Mesenchymal stem cell (in vitro differentiated cells and primary cell): ENCODE data around the gene SLC37A4.

Source experiments
- DNase-seq: peaks from one replicate; pipeline ENCODE4 v3.0.0-alpha.2; 2013
- H2AFZ ChIP-seq: one replicate; pipeline ENCODE4 v1.6.1; 2013; ENCODE audit warnings: low read depth, mild to moderate bottlenecking, control low read depth, inconsistent platforms, low read length, moderate library complexity
- H2AK5ac ChIP-seq: 2 replicates; pipeline ENCODE4 v1.6.1; 2013; ENCODE audit warnings: low read length, moderate library complexity, mild to moderate bottlenecking, inconsistent platforms; ENCODE audit not compliant: severe bottlenecking
- H2BK120ac ChIP-seq: one replicate; pipeline ENCODE4 v1.6.1; 2013; ENCODE audit warnings: low read depth, mild to moderate bottlenecking, inconsistent platforms, low read length, moderate library complexity
- H2BK12ac ChIP-seq, 2 experiments: one replicate each; pipeline ENCODE4 v1.6.1; 2013; ENCODE audit warnings: inconsistent platforms in 2 of 2, low read length in 2 of 2, mild to moderate bottlenecking in 2 of 2, moderate library complexity in 2 of 2, control low read depth in 1 of 2
- H2BK15ac ChIP-seq: one replicate; pipeline ENCODE4 v1.6.1; 2013; ENCODE audit warnings: mild to moderate bottlenecking, low read depth, inconsistent platforms; ENCODE audit not compliant: poor library complexity, severe bottlenecking
- H2BK5ac ChIP-seq: 2 replicates; pipeline ENCODE4 v1.6.1; 2013; ENCODE audit warnings: low read depth, mild to moderate bottlenecking, low read length, control low read depth, inconsistent platforms; ENCODE audit not compliant: poor library complexity, severe bottlenecking
- H3K14ac ChIP-seq, 2 experiments: one replicate each; pipeline ENCODE4 v1.6.1; 2013; ENCODE audit warnings: inconsistent platforms in 2 of 2, low read length in 2 of 2, control low read depth in 1 of 2, mild to moderate bottlenecking in 1 of 2, moderate library complexity in 1 of 2
- H3K18ac ChIP-seq, 2 experiments: one replicate each; pipeline ENCODE4 v1.6.1; 2013; ENCODE audit warnings: inconsistent platforms in 2 of 2, low read length in 2 of 2, control low read depth in 1 of 2, low read depth in 1 of 2, mild to moderate bottlenecking in 1 of 2
- H3K23ac ChIP-seq, 2 experiments: one replicate each; pipeline ENCODE4 v1.6.1; 2013; ENCODE audit warnings: inconsistent platforms in 2 of 2, low read length in 2 of 2, mild to moderate bottlenecking in 2 of 2, moderate library complexity in 2 of 2, control low read depth in 1 of 2
- H3K27ac ChIP-seq: 2 replicates; pipeline ENCODE4 v1.5.1; 2013; ENCODE audit warnings: mild to moderate bottlenecking, moderate library complexity, low read length, control low read depth, inconsistent platforms; ENCODE audit not compliant: poor library complexity, severe bottlenecking
- H3K27me3 ChIP-seq, 2 experiments: 2 replicates each; pipeline versions ENCODE4 v1.6.1 to v1.7.0; 2013; ENCODE audit warnings: low read length in 2 of 2, mild to moderate bottlenecking in 2 of 2, moderate library complexity in 2 of 2, control low read depth in 1 of 2, inconsistent platforms in 1 of 2; ENCODE audit not compliant: control insufficient read depth in 1 of 2, insufficient read depth in 1 of 2
- H3K36me3 ChIP-seq, 2 experiments: 2 replicates each; pipeline versions ENCODE4 v1.6.1 to v1.7.0; 2013; ENCODE audit warnings: low read length in 2 of 2, control low read depth in 1 of 2, inconsistent platforms in 1 of 2, low read depth in 1 of 2, mild to moderate bottlenecking in 1 of 2; ENCODE audit not compliant: insufficient read depth in 2 of 2, control insufficient read depth in 1 of 2
- H3K4ac ChIP-seq, 2 experiments: one replicate each; pipeline ENCODE4 v1.6.1; 2013; ENCODE audit warnings: inconsistent platforms in 2 of 2, low read length in 2 of 2, mild to moderate bottlenecking in 2 of 2, moderate library complexity in 2 of 2, control low read depth in 1 of 2, low read depth in 1 of 2
- H3K4me1 ChIP-seq: 2 replicates; pipeline ENCODE4 v1.6.1; 2013; ENCODE audit warnings: low read depth, low read length, control low read depth; ENCODE audit not compliant: control insufficient read depth, insufficient read depth
- H3K4me2 ChIP-seq: 2 replicates; pipeline ENCODE4 v1.6.1; 2013; ENCODE audit warnings: low read length, mild to moderate bottlenecking, inconsistent platforms; ENCODE audit not compliant: poor library complexity, severe bottlenecking
- H3K4me3 ChIP-seq, 2 experiments: 2 replicates each; pipeline versions ENCODE4 v1.5.1 to v1.7.0; 2013; ENCODE audit warnings: low read length in 2 of 2, mild to moderate bottlenecking in 2 of 2, control low read depth in 1 of 2, low read depth in 1 of 2; ENCODE audit not compliant: insufficient read depth in 1 of 2
- H3K79me1 ChIP-seq: replicated peaks from 2 replicates; pipeline ENCODE4 v1.6.1; 2013; ENCODE audit warnings: mild to moderate bottlenecking, control low read depth, low read length, inconsistent platforms; ENCODE audit not compliant: poor library complexity, severe bottlenecking
- H3K9ac ChIP-seq: 2 replicates; pipeline ENCODE4 v1.7.0; 2013; ENCODE audit warnings: mild to moderate bottlenecking, low read length, moderate library complexity
- H3K9me3 ChIP-seq: 2 replicates; pipeline ENCODE4 v1.7.0; 2013; ENCODE audit warnings: mild to moderate bottlenecking, low read length; ENCODE audit not compliant: control insufficient read depth
- H4K8ac ChIP-seq: one replicate; pipeline ENCODE4 v1.6.1; 2013; ENCODE audit warnings: inconsistent platforms, mild to moderate bottlenecking, low read length, moderate library complexity
- H4K91ac ChIP-seq: one replicate; pipeline ENCODE4 v1.6.1; 2013; ENCODE audit warnings: mild to moderate bottlenecking, low read length, inconsistent platforms
- WGBS: methylation state at CpG from one replicate; pipeline ENCODE4 v1.1.7; 2013; ENCODE audit warnings: mixed read lengths; 5-methylcytosine and 5-hydroxymethylcytosine counted together

The SLC37A4 gene

DNA sequence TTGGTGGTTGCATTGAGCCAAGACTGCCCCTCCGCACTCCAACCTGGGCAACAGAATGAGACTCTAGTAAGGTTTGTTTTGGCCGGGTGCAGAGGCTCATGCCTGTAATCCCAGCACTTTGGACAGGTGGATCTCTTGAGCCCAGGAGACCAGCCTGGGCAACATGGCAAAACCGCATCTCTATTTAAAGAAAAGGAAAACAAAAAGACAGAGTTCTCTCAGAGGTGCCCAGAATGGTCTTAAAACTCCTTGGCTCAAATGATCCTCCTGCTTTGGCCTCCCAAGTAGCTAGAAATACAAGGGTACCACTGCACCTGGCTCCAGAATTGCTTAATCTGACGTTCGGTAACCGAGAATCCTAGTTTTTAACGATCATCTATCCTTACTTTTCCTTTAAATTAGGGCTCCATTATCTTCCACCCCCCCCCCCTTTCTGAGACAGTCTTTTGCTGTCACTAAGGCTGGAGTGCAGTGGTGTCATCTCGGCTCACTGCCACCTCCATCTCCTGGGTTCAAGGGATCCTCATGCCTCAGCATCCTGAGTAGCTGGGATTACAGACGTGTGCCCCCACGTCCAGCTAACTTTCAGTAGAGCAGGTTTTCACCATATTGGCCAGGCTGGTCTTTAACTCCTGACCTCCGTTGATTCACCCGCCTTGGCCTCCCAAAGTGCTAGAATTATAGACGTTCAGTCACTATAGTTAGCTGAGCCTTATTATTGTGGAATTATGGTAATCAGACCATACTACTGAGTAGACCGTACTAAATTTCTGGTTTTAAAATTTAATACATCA lies 14.3 kb downstream of the SLC37A4 start:
- Histone ChIP-seq H3K27me3 (no peaks in the 10 kb centered on the region), H2AK5ac (no peak overlapping the region), H3K4me3 (peak overlapping the region in 1 of 2 experiments; percentile 99), H3K4ac (no peak overlapping the region), H2BK12ac (no peak overlapping the region), H4K8ac (peak overlapping the region; percentile 2), H3K79me1 (no peaks in the 10 kb centered on the region), H2BK120ac (no peak overlapping the region), H3K36me3 (peaks cover 28 to 63% of the 10 kb centered on the region in 2 experiments), H3K14ac (no peak overlapping the region), H3K9me3 (no peaks in the 10 kb centered on the region), H2AFZ (no peak overlapping the region), H3K23ac (no peak overlapping the region), H3K4me1 (peaks cover 12% of the 10 kb centered on the region), H3K18ac (no peak overlapping the region), H3K4me2 (peak overlapping the region; percentile 35), H2BK5ac (no peak overlapping the region), H3K27ac (no peak overlapping the region), H3K9ac (peak overlapping the region; percentile 98), H4K91ac (no peak overlapping the region), H2BK15ac (no peak overlapping the region)
- DNase-seq, result no peak
- WGBS, result 94% methylated on average over 11 of the region's 14 CpGs

DNA sequence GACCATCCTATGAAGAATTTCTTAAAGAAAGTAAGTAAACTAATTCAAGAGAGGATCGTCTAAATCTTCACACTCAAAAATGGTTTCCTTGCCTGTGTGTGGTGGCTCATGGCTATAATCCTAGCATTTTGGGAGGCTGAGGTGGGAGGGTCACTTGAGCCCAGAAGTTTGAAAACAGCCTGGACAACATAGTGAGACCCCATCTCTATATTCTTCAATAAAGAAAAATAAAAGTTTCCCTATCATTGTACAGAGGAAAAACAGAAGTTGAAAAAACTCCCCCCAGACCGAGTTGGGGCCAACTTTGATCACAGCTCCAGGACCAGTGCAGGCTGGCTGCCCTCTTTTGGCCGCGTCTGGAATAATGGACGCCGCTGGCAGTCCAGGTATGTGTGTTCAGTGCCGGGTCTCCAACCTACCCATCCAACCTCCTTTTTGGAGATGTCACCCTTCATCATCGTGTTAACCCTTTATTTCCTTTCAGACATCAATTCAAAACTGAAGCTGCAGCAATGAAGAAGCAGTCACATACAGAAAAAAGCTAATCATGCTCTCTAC lies 15.5 kb downstream of the SLC37A4 start:
- no peak overlapping the region for H3K23ac ChIP-seq
- no peak overlapping the region for H3K18ac ChIP-seq
- H3K27ac ChIP-seq, result no peak overlapping the region
- no peaks in the 10 kb centered on the region for H3K9me3 ChIP-seq
- no peak for DNase-seq
- no peak overlapping the region for H2BK12ac ChIP-seq
- peaks cover 4% of the 10 kb centered on the region for H3K79me1 ChIP-seq
- H2BK15ac ChIP-seq, result no peak overlapping the region
- H2BK5ac ChIP-seq, result no peak overlapping the region
- no peak overlapping the region for H3K14ac ChIP-seq
- H2AK5ac ChIP-seq, result no peak overlapping the region
- H3K4me1 ChIP-seq, result peaks cover 9% of the 10 kb centered on the region
- H4K91ac ChIP-seq, result no peak overlapping the region
- H2BK120ac ChIP-seq, result no peak overlapping the region
- peak overlapping the region; percentile 98 for H3K9ac ChIP-seq
- 79% methylated on average over 7 of the region's 8 CpGs for WGBS
- no peak overlapping the region for H4K8ac ChIP-seq
- no peak overlapping the region for H3K4ac ChIP-seq
- no peaks in the 10 kb centered on the region for H3K27me3 ChIP-seq
- H3K4me3 ChIP-seq, result no peak overlapping the region
- H2AFZ ChIP-seq, result no peak overlapping the region
- peaks cover 35 to 70% of the 10 kb centered on the region in 2 experiments for H3K36me3 ChIP-seq
- H3K4me2 ChIP-seq, result no peak overlapping the region

DNA sequence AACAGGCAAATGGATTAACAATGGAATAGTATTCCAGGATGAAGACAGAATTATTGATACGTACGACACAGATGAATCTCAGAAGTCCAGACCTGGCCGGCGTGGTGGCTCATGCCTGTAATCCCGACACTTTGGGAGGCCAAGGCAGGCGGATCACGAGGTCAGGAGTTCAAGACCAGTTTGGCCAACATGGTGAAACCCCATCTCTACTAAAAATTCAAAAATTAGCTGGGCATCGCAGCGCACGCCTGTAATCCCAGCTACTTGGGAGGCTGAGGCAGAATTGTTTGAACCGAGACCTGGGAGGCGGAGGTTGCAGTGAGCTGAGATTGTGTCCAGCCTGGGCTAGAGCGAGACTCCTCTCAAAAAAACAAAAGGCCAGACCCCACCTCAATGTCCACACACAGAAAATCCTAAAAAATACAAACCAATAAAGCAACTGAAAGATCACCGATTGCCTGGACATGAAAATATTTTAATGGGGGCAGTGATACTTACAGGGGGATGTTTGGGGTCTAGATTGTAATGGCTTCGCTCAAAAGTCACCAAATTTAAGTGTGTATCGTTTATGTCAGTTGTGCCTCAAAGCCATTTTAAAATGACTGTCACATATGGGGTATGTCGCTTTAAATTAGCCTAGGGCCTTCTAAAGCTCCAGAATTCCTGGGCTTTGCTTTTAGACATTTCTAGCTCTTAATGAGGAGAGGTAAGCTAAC lies 16.3 kb downstream of the SLC37A4 start:
- Histone ChIP-seq H3K36me3 (peaks cover 33 to 73% of the 10 kb centered on the region in 2 experiments), H3K4me2 (no peak overlapping the region), H2AK5ac (no peak overlapping the region)

DNA sequence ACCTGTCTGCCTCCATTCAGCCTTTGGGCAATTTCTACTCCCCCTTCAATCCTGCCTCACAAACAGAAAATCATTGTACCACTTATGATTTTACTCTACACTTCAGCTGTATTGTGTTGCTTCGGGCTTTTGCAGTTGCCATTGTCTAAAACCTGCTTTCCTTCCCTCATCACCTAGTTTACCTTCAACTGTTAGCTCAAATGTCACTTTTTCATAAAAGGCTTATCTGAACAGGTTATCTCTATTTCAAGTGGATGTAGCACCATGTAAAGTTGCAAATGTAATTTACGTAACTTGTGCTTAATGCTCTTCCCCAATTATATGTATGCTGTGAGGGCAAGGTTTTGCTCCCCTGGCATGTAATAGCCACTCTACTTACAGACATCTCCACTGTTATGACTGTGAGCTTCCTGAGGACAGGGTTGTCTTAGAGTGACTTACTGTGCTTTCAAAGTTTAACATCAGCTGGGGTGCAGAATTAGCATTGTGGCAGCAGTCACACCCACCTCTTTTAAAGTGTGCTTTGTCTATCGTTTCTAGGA lies 18.0 kb downstream of the SLC37A4 start:
- no peak overlapping the region for H4K8ac ChIP-seq
- H3K4me2 ChIP-seq, result no peak overlapping the region
- H2BK5ac ChIP-seq, result no peak overlapping the region
- H3K36me3 ChIP-seq, result peaks cover 38 to 81% of the 10 kb centered on the region in 2 experiments
- peaks cover 6% of the 10 kb centered on the region for H3K4me1 ChIP-seq
- H4K91ac ChIP-seq, result no peak overlapping the region
- H2AFZ ChIP-seq, result no peak overlapping the region
- DNase-seq, result no peak
- H3K79me1 ChIP-seq, result peaks cover 6% of the 10 kb centered on the region
- no peak overlapping the region for H3K4me3 ChIP-seq
- H3K4ac ChIP-seq, result no peak overlapping the region
- no peak overlapping the region for H3K14ac ChIP-seq
- no peaks in the 10 kb centered on the region for H3K27me3 ChIP-seq
- no peak overlapping the region for H3K23ac ChIP-seq
- H2BK120ac ChIP-seq, result no peak overlapping the region
- H3K18ac ChIP-seq, result no peak overlapping the region
- H3K9ac ChIP-seq, result no peak overlapping the region
- H2BK12ac ChIP-seq, result no peak overlapping the region
- 100% methylated on average over 2 of the region's 3 CpGs for WGBS
- no peak overlapping the region for H3K27ac ChIP-seq
- no peaks in the 10 kb centered on the region for H3K9me3 ChIP-seq
- no peak overlapping the region for H2BK15ac ChIP-seq
- no peak overlapping the region for H2AK5ac ChIP-seq

More for the DNA sequence above, 16.3 kb downstream of the SLC37A4 start:
- H3K4ac ChIP-seq, result no peak overlapping the region
- H2BK120ac ChIP-seq, result no peak overlapping the region
- no peak overlapping the region for H3K14ac ChIP-seq
- H4K91ac ChIP-seq, result no peak overlapping the region
- no peak overlapping the region for H4K8ac ChIP-seq
- no peak overlapping the region for H2AFZ ChIP-seq
- H3K27ac ChIP-seq, result no peak overlapping the region
- no peak overlapping the region for H2BK12ac ChIP-seq
- no peak overlapping the region for H3K18ac ChIP-seq
- 94% methylated on average over 16 of the region's 17 CpGs for WGBS
- peaks cover 4% of the 10 kb centered on the region for H3K79me1 ChIP-seq
- H3K4me1 ChIP-seq, result peaks cover 6% of the 10 kb centered on the region
- no peak for DNase-seq
- H3K9me3 ChIP-seq, result no peaks in the 10 kb centered on the region
- H3K4me3 ChIP-seq, result no peak overlapping the region
- H2BK15ac ChIP-seq, result no peak overlapping the region
- H3K9ac ChIP-seq, result no peak overlapping the region
- H3K27me3 ChIP-seq, result no peaks in the 10 kb centered on the region
- no peak overlapping the region for H2BK5ac ChIP-seq
- H3K23ac ChIP-seq, result no peak overlapping the region
